ENCODE results near the gene MAP7. TPM values are rescaled to one million over a fixed set of nuclear protein-coding genes. Genes with fewer than 3 reads are reported as not detected.
A peak's percentile ranks its signal among the peaks of the same experiment; 100 is the strongest.

Gene MAP7
- total and polyA plus RNA-seq, 2 experiments from 2014 or later, result 4.1 to 13.8 TPM

- H3K4me3 ChIP-seq, result no peak overlapping the region
- no peaks in the 10 kb centered on the region for H3K27me3 ChIP-seq
- no peak for TF ChIP-seq CTCF (IDR thresholded peaks at IDR 0.05; ENCODE audit: low read depth, low read length)
- no peaks in the 10 kb centered on the region for H3K9me3 ChIP-seq (ENCODE audit: low read depth)
- H3K4me1 ChIP-seq (ENCODE audit: low read depth), result peaks cover 6% of the 10 kb centered on the region
- no peaks in the 10 kb centered on the region for H3K36me3 ChIP-seq
- no peak for DNase-seq (ENCODE audit: low read depth in 1 of 2, low spot score in 1 of 2)
- no peak overlapping the region for H3K27ac ChIP-seq
Observed at GRCh38 chr6:136464148-136464547, 86.1 kb downstream of the MAP7 start.

- H3K36me3 ChIP-seq, result no peaks in the 10 kb centered on the region
- no peak for DNase-seq (ENCODE audit: low read depth in 1 of 2, low spot score in 1 of 2)
Observed at GRCh38 chr6:136463743-136464142, 86.5 kb downstream of the MAP7 start.

GRCh38 chr6:136446579-136447187 is 103.5 kb downstream of the MAP7 start:
- no peak overlapping the region for H3K4me3 ChIP-seq
- H3K36me3 ChIP-seq, result no peaks in the 10 kb centered on the region
- no peaks in the 10 kb centered on the region for H3K27me3 ChIP-seq
- H3K27ac ChIP-seq, result no peak overlapping the region
- no peak for TF ChIP-seq CTCF (IDR thresholded peaks at IDR 0.05; ENCODE audit: low read depth, low read length)
- H3K4me1 ChIP-seq (ENCODE audit: low read depth), result no peaks in the 10 kb centered on the region
- no peaks in the 10 kb centered on the region for H3K9me3 ChIP-seq (ENCODE audit: low read depth)
- DNase-seq (ENCODE audit: low read depth in 1 of 2, low spot score in 1 of 2), result peak in 1 of 2 donors; percentile 27

More at GRCh38 chr6:136463743-136464142, 86.5 kb downstream of the MAP7 start:
- H3K27me3 ChIP-seq, result no peaks in the 10 kb centered on the region
- peaks cover 6% of the 10 kb centered on the region for H3K4me1 ChIP-seq (ENCODE audit: low read depth)
- H3K4me3 ChIP-seq, result no peak overlapping the region
- TF ChIP-seq CTCF (IDR thresholded peaks at IDR 0.05; ENCODE audit: low read depth, low read length), result no peak
- no peak overlapping the region for H3K27ac ChIP-seq
- no peaks in the 10 kb centered on the region for H3K9me3 ChIP-seq (ENCODE audit: low read depth)

- no peak for DNase-seq (ENCODE audit: low read depth in 1 of 2, low spot score in 1 of 2)
- Histone ChIP-seq H3K4me3 (no peak overlapping the region), H3K27me3 (no peaks in the 10 kb centered on the region), H3K4me1 (ENCODE audit: low read depth) (no peaks in the 10 kb centered on the region), H3K9me3 (ENCODE audit: low read depth) (no peaks in the 10 kb centered on the region), H3K27ac (no peak overlapping the region), H3K36me3 (no peaks in the 10 kb centered on the region)
- TF ChIP-seq CTCF (IDR thresholded peaks at IDR 0.05; ENCODE audit: low read depth, low read length), result no peak
Observed at GRCh38 chr6:136446145-136446544, 104.1 kb downstream of the MAP7 start.

- no peak overlapping the region for H3K4me3 ChIP-seq
- TF ChIP-seq CTCF (IDR thresholded peaks at IDR 0.05; ENCODE audit: low read depth, low read length), result no peak
- no peaks in the 10 kb centered on the region for H3K36me3 ChIP-seq
- H3K27ac ChIP-seq, result no peak overlapping the region
- no peak for DNase-seq (ENCODE audit: low read depth in 1 of 2, low spot score in 1 of 2)
- H3K27me3 ChIP-seq, result no peaks in the 10 kb centered on the region
- H3K9me3 ChIP-seq (ENCODE audit: low read depth), result no peaks in the 10 kb centered on the region
- H3K4me1 ChIP-seq (ENCODE audit: low read depth), result no peaks in the 10 kb centered on the region
Observed at GRCh38 chr6:136445063-136445462, 105.2 kb downstream of the MAP7 start.
